Keratinocyte (primary cell): ENCODE measurements around the gene PLXNB2. TPM values are rescaled to one million over a fixed set of nuclear protein-coding genes. Genes with fewer than 3 reads are reported as not detected.

Experiments
- DNase-seq: peaks from one replicate; pipeline ENCODE4 v3.0.0-alpha.2; 2011; ENCODE audit warnings: low read depth, missing footprints, low spot score
- FAIRE-seq: peaks from 2 replicates; lab custom pipeline; 2011; peaks lifted over from hg19 to GRCh38; lab: Jason Lieb, UNC
- H2AFZ ChIP-seq: 2 replicates; pipeline ENCODE4 v1.6.0; 2012; ENCODE audit warnings: low read length, control low read depth, inconsistent platforms; ENCODE audit not compliant: control insufficient read depth
- H3K27ac ChIP-seq: 2 replicates; pipeline ENCODE4 v1.5.1; 2011; ENCODE audit warnings: low read length; ENCODE audit not compliant: control insufficient read depth, insufficient read depth
- H3K27me3 ChIP-seq: 3 replicates; pipeline ENCODE4 v1.6.0; 2011; ENCODE audit warnings: low read length; ENCODE audit not compliant: control insufficient read depth, insufficient read depth; ENCODE audit errors: extremely low read depth
- H3K36me3 ChIP-seq, 2 experiments: 2 replicates in 1 of 2; 3 replicates in 1 of 2; pipeline ENCODE4 v1.5.1; 2011; ENCODE audit warnings: low read length in 2 of 2, mild to moderate bottlenecking in 1 of 2; ENCODE audit not compliant: control insufficient read depth in 2 of 2, insufficient read depth in 2 of 2; ENCODE audit errors: extremely low read depth in 1 of 2
- H3K4me1 ChIP-seq: 3 replicates; pipeline ENCODE4 v1.5.1; 2011; ENCODE audit warnings: low read length; ENCODE audit not compliant: control insufficient read depth, insufficient read depth; ENCODE audit errors: extremely low read depth
- H3K4me2 ChIP-seq: 3 replicates; pipeline ENCODE4 v1.6.0; 2011; ENCODE audit warnings: low read depth, low read length; ENCODE audit not compliant: control insufficient read depth, insufficient read depth; ENCODE audit errors: extremely low read depth
- H3K4me3 ChIP-seq, 3 experiments: fragments of 200-600 bp in 1 of 3; sonication (generic) in 1 of 3; 2 replicates in 2 of 3; 3 replicates in 1 of 3; pipeline ENCODE4 v1.5.1; 2011 to 2016; ENCODE audit warnings: low read length in 3 of 3, mild to moderate bottlenecking in 3 of 3, control low read depth in 2 of 3, inconsistent platforms in 1 of 3, low read depth in 1 of 3, mixed read lengths in 1 of 3, mixed run types in 1 of 3, moderate library complexity in 1 of 3; ENCODE audit not compliant: control insufficient read depth in 2 of 3, insufficient read depth in 2 of 3; ENCODE audit errors: extremely low read depth in 1 of 3
- H3K79me2 ChIP-seq: 2 replicates; pipeline ENCODE4 v1.6.0; 2012; ENCODE audit warnings: low read length; ENCODE audit not compliant: control insufficient read depth, insufficient read depth
- H3K9ac ChIP-seq: 3 replicates; pipeline ENCODE4 v1.6.0; 2011; ENCODE audit warnings: low read length; ENCODE audit not compliant: control insufficient read depth, insufficient read depth; ENCODE audit errors: extremely low read depth
- H3K9me1 ChIP-seq: 3 replicates; pipeline ENCODE4 v1.6.0; 2011; ENCODE audit warnings: low read length; ENCODE audit not compliant: control insufficient read depth, insufficient read depth; ENCODE audit errors: extremely low read depth
- H3K9me3 ChIP-seq: 2 replicates; pipeline ENCODE4 v1.5.1; 2012; ENCODE audit warnings: low read depth, low read length; ENCODE audit not compliant: control insufficient read depth
- H4K20me1 ChIP-seq: 3 replicates; pipeline ENCODE4 v1.6.0; 2011; ENCODE audit warnings: low read length; ENCODE audit not compliant: control insufficient read depth, insufficient read depth; ENCODE audit errors: extremely low read depth
- CTCF ChIP-seq, 3 experiments: IDR thresholded peaks in 1 of 3; conservative IDR thresholded peaks in 1 of 3; optimal IDR thresholded peaks in 1 of 3; 2 replicates in 2 of 3; 3 replicates in 1 of 3; pipeline versions ENCODE3 to v1.5.1; 2011; ENCODE audit warnings: low read length in 3 of 3, mild to moderate bottlenecking in 3 of 3, moderate library complexity in 2 of 3, control low read depth in 1 of 3, inconsistent platforms in 1 of 3; ENCODE audit not compliant: insufficient read depth in 2 of 3; ENCODE audit errors: extremely low read depth in 1 of 3
- EZH2 ChIP-seq: IDR thresholded peaks from one replicate; pipeline ENCODE4 v1.6.1; 2012; ENCODE audit warnings: inconsistent platforms, mild to moderate bottlenecking, low read length, moderate library complexity
- dilution Hi-C: fragments of 300-500 bp; cut with MboI; formaldehyde crosslinking; loops from one replicate; pipeline ENCODE4 v1.7.0; 2020; ENCODE audit warnings: low sequenced_read_pairs; ENCODE audit not compliant: extremely low pct_ligation_motif_present
- polyA plus RNA-seq, 5 experiments: library from polyadenylated mRNA; depleted of rRNA in 3 of 5; stranded (reverse) in 3 of 5; stranded (forward) in 1 of 5; unstranded in 1 of 5; fragments of >200 nt; gene quantifications; 1 replicate in 1 of 5; 2 replicates in 3 of 5; 3 replicates in 1 of 5; pipeline versions ENCODE4 v1.2.1 to v1.2.3, GENCODE V29; 2011 to 2012; ENCODE audit warnings: missing spikeins in 2 of 5, low read depth in 1 of 5, low replicate concordance in 1 of 5

Gene PLXNB2
- polyA plus RNA-seq, 1 donor (not counting 4 experiments of a cell fraction or from before 2014, with no cell fraction given), result 44.3 TPM

DNA sequence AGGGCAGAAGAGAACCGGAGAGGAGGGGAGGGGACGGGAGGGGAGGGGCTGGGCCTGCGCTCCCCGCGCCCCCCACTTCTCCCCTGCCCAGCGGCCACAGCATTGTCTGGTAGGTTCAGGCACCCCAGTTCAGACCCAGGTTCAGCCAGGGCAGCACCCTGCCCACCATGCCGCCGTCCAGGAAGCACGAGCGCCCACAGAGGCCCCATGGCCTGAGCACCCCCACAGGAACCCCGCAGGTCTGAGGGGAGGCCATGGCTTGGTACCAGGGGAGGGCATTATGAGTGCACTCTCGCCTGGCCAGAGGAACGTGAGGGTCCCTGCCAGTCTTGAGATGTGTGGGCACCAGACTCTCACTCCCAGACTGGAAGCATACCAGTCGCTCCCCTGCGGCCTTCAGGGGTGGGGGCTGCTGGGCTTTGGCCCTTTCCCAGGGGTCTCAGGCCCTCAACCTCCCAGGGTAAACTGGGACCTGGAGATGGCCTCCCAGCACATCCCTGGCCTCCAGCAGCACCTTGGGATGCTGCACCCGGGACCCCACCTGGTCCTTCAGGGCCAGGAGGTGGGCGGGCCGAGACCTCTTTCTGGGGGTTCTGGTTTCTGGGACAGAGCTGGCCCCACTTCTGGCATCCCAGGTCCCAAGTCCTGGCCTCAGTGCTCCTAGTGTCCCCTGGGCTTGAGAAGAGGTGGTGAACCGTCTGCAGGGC, 597 bp upstream of the PLXNB2 start:
- dilution Hi-C loops, result no loop called here
- Histone ChIP-seq H3K36me3 (no peaks in the 10 kb centered on the region), H3K9ac (no peak overlapping the region), H3K4me1 (peaks cover 26% of the 10 kb centered on the region), H3K4me2 (no peak overlapping the region), H3K27me3 (peaks cover 4% of the 10 kb centered on the region), H3K27ac (no peak overlapping the region), H4K20me1 (no peaks in the 10 kb centered on the region), H3K79me2 (peaks cover 31% of the 10 kb centered on the region), H2AFZ (no peak overlapping the region), H3K4me3 (no peak overlapping the region), H3K9me3 (no peaks in the 10 kb centered on the region), H3K9me1 (no peaks in the 10 kb centered on the region)
- no peak for DNase-seq
- TF ChIP-seq EZH2 (no peak), CTCF (optimal IDR thresholded peaks at IDR 0.05 in 1 of 3, IDR thresholded peaks at IDR 0.05 in 1 of 3, conservative IDR thresholded peaks at IDR 0.05 in 1 of 3; ENCODE audit: extremely low read depth in 1 of 3, insufficient read depth in 2 of 3, low read length in 3 of 3) (no peak)
- no peak for FAIRE-seq

GRCh38 chr22:50305923-50306566, 1.4 kb downstream of the PLXNB2 start:
- Histone ChIP-seq H4K20me1 (peaks cover 4% of the 10 kb centered on the region), H3K9me1 (peaks cover 5% of the 10 kb centered on the region), H3K27ac (peak overlapping the region; percentile 86), H2AFZ (no peak overlapping the region), H3K79me2 (peaks cover 51% of the 10 kb centered on the region), H3K4me1 (peaks cover 46% of the 10 kb centered on the region), H3K9me3 (no peaks in the 10 kb centered on the region), H3K4me2 (peak overlapping the region; percentile 95), H3K36me3 (no peaks in the 10 kb centered on the region), H3K4me3 (peak overlapping the region; percentile 65 to 94 (median 80)), H3K27me3 (peaks cover 4% of the 10 kb centered on the region), H3K9ac (peak overlapping the region; percentile 83)
- peak; percentile 84 for DNase-seq
- dilution Hi-C loops, result no loop called here
- FAIRE-seq, result peak; percentile 94
- TF ChIP-seq EZH2 (no peak), CTCF (optimal IDR thresholded peaks at IDR 0.05 in 1 of 3, IDR thresholded peaks at IDR 0.05 in 1 of 3, conservative IDR thresholded peaks at IDR 0.05 in 1 of 3; ENCODE audit: extremely low read depth in 1 of 3, insufficient read depth in 2 of 3, low read length in 3 of 3) (no peak)
